ENCODE measurements around the gene PPP1R9B. TPM values are rescaled to one million over a fixed set of nuclear protein-coding genes. Genes with fewer than 3 reads are reported as not detected.

Gene PPP1R9B
- total RNA-seq, 1 donor from 2014 or later: 35.2 TPM

GRCh38 chr17:50100480-50100883, 50.0 kb downstream of the PPP1R9B start:
- Histone ChIP-seq H3K27me3 (ENCODE audit: control insufficient read depth, insufficient read depth, low read length) (no peaks in the 10 kb centered on the region), H3K4me3 (ENCODE audit: low read depth, low read length) (no peak overlapping the region), H3K36me3 (ENCODE audit: control insufficient read depth, insufficient read depth, low read length) (no peaks in the 10 kb centered on the region)
- DNase-seq (ENCODE audit: low read depth): no peak
- no peak for TF ChIP-seq CTCF (IDR thresholded peaks at IDR 0.05; ENCODE audit: insufficient read depth, low read length, poor library complexity, severe bottlenecking)

GRCh38 chr17:50099003-50099402, 51.5 kb downstream of the PPP1R9B start:
- TF ChIP-seq CTCF (IDR thresholded peaks at IDR 0.05; ENCODE audit: insufficient read depth, low read length, poor library complexity, severe bottlenecking): no peak
- DNase-seq (ENCODE audit: low read depth): no peak
- H3K36me3 ChIP-seq (ENCODE audit: control insufficient read depth, insufficient read depth, low read length): no peaks in the 10 kb centered on the region
- H3K4me3 ChIP-seq (ENCODE audit: low read depth, low read length): no peak overlapping the region
- H3K27me3 ChIP-seq (ENCODE audit: control insufficient read depth, insufficient read depth, low read length): no peaks in the 10 kb centered on the region

- Histone ChIP-seq H3K4me3 (ENCODE audit: low read depth, low read length) (no peak overlapping the region), H3K36me3 (ENCODE audit: control insufficient read depth, insufficient read depth, low read length) (no peaks in the 10 kb centered on the region), H3K27me3 (ENCODE audit: control insufficient read depth, insufficient read depth, low read length) (no peaks in the 10 kb centered on the region)
- no peak for DNase-seq (ENCODE audit: low read depth)
- TF ChIP-seq CTCF (IDR thresholded peaks at IDR 0.05; ENCODE audit: insufficient read depth, low read length, poor library complexity, severe bottlenecking): no peak
Observed at GRCh38 chr17:50098583-50098982, 51.9 kb downstream of the PPP1R9B start.

GRCh38 chr17:50097926-50098325, 52.6 kb downstream of the PPP1R9B start:
- no peaks in the 10 kb centered on the region for H3K27me3 ChIP-seq (ENCODE audit: control insufficient read depth, insufficient read depth, low read length)
- no peak for TF ChIP-seq CTCF (IDR thresholded peaks at IDR 0.05; ENCODE audit: insufficient read depth, low read length, poor library complexity, severe bottlenecking)
- no peak overlapping the region for H3K4me3 ChIP-seq (ENCODE audit: low read depth, low read length)
- no peak for DNase-seq (ENCODE audit: low read depth)
- H3K36me3 ChIP-seq (ENCODE audit: control insufficient read depth, insufficient read depth, low read length): no peaks in the 10 kb centered on the region

GRCh38 chr17:50097455-50097854, 53.0 kb downstream of the PPP1R9B start:
- DNase-seq (ENCODE audit: low read depth): no peak
- Histone ChIP-seq H3K36me3 (ENCODE audit: control insufficient read depth, insufficient read depth, low read length) (no peaks in the 10 kb centered on the region), H3K27me3 (ENCODE audit: control insufficient read depth, insufficient read depth, low read length) (no peaks in the 10 kb centered on the region), H3K4me3 (ENCODE audit: low read depth, low read length) (no peak overlapping the region)
- TF ChIP-seq CTCF (IDR thresholded peaks at IDR 0.05; ENCODE audit: insufficient read depth, low read length, poor library complexity, severe bottlenecking): no peak

GRCh38 chr17:50096758-50097157, 53.7 kb downstream of the PPP1R9B start:
- Histone ChIP-seq H3K27me3 (ENCODE audit: control insufficient read depth, insufficient read depth, low read length) (no peaks in the 10 kb centered on the region), H3K4me3 (ENCODE audit: low read depth, low read length) (no peak overlapping the region), H3K36me3 (ENCODE audit: control insufficient read depth, insufficient read depth, low read length) (no peaks in the 10 kb centered on the region)
- no peak for DNase-seq (ENCODE audit: low read depth)
- no peak for TF ChIP-seq CTCF (IDR thresholded peaks at IDR 0.05; ENCODE audit: insufficient read depth, low read length, poor library complexity, severe bottlenecking)

Data from kidney epithelial cell (primary cell).